Measurements from ENCODE around the gene SLC28A2. TPM values are rescaled to one million over a fixed set of nuclear protein-coding genes. Genes with fewer than 3 reads are reported as not detected.

SLC28A2 gene, protein sequence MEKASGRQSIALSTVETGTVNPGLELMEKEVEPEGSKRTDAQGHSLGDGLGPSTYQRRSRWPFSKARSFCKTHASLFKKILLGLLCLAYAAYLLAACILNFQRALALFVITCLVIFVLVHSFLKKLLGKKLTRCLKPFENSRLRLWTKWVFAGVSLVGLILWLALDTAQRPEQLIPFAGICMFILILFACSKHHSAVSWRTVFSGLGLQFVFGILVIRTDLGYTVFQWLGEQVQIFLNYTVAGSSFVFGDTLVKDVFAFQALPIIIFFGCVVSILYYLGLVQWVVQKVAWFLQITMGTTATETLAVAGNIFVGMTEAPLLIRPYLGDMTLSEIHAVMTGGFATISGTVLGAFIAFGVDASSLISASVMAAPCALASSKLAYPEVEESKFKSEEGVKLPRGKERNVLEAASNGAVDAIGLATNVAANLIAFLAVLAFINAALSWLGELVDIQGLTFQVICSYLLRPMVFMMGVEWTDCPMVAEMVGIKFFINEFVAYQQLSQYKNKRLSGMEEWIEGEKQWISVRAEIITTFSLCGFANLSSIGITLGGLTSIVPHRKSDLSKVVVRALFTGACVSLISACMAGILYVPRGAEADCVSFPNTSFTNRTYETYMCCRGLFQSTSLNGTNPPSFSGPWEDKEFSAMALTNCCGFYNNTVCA
- total RNA-seq = not detected in 2 replicates

DNA sequence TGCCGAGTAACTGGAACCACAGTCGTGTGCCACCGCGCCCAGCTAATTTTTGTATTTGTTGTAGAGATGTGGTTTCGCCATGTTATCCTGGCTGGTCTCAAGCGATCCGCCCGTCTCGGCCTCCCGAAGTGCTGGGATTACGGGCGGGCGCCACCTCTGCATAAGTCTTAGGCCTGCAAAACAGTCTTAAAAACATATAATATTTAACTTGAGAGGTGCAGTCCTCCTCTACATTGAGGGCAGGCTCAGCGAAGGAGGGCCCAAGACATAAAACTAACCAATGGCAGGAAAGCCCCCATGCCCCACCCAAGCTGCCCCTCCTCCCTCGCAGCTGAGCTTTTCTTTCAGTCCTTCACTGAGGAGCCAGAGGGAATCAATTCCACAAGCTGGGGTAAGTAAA is at the start of gene SLC28A2:
Gene SLC28A2, plus strand, starts transcription at position 347 of the 400 bp plus-strand sequence. CDS start 982 bp downstream, outside the sequence.

Other genes with a start within 250 kb of the SLC28A2 start
- gene SORD, start 229.0 kb upstream of the SLC28A2 start, total RNA-seq = 28.1 and 30.8 TPM in 2 replicates
- not detected in 2 replicates for gene DUOX2, start 138.1 kb upstream of the SLC28A2 start, total RNA-seq
- not detected in 2 replicates for gene DUOXA2, start 137.9 kb upstream of the SLC28A2 start, total RNA-seq
- gene DUOXA1, start 122.4 kb upstream of the SLC28A2 start, total RNA-seq = 0.50 TPM in 1 of 2 replicates, not detected in the other
- gene DUOX1, start 122.2 kb upstream of the SLC28A2 start, total RNA-seq = under 0.01 TPM in 1 of 2 replicates, not detected in the other
- 1.3 and 3.0 TPM in 2 replicates for gene SHF, start 64.3 kb upstream of the SLC28A2 start, total RNA-seq
- gene GATM, start 126.3 kb downstream of the SLC28A2 start, total RNA-seq = 0.15 TPM in 1 of 2 replicates, not detected in the other